Vagina (tissue), 2 donors: Measurements from ENCODE around the gene PRDM16.

Experiments used
- POLR2A ChIP-seq, 2 donors: fragments of 450-650 bp; IDR thresholded peaks; one replicate each; pipeline ENCODE4 v1.6.1; 2017; ENCODE audit warnings: antibody characterized with exemption in 2 of 2, mild to moderate bottlenecking in 2 of 2, moderate library complexity in 2 of 2
- TF ChIP-seq, protein P1 (sequence below), 3 experiments: fragments of 450-650 bp in 2 of 3; fragments of 200-600 bp in 1 of 3; sonication (generic) in 1 of 3; IDR thresholded peaks; one replicate each; pipeline ENCODE4 v1.5.1; 2017 to 2019; ENCODE audit warnings: antibody characterized with exemption in 3 of 3, mild to moderate bottlenecking in 2 of 3, moderate library complexity in 2 of 3

DNA sequence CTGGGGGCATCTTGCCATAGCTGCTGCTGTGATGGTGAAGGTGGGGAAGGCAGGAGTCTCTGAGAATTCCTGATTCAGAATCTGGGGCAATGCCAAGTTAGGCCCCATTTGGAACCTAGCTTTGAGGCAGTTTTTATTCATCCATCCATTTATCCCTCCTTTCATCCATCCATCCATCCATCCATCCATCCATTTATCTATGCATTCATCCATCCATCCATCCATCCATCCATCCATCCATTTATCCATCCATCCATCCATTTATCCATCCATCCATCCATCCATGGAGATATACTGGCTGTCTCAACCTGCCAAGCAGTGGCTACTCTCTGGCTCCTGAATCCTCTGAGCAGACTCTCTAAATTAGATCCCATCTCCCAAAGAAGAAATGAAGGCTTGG lies 83.1 kb downstream of the PRDM16 start:
- TF ChIP-seq, protein P1, sequence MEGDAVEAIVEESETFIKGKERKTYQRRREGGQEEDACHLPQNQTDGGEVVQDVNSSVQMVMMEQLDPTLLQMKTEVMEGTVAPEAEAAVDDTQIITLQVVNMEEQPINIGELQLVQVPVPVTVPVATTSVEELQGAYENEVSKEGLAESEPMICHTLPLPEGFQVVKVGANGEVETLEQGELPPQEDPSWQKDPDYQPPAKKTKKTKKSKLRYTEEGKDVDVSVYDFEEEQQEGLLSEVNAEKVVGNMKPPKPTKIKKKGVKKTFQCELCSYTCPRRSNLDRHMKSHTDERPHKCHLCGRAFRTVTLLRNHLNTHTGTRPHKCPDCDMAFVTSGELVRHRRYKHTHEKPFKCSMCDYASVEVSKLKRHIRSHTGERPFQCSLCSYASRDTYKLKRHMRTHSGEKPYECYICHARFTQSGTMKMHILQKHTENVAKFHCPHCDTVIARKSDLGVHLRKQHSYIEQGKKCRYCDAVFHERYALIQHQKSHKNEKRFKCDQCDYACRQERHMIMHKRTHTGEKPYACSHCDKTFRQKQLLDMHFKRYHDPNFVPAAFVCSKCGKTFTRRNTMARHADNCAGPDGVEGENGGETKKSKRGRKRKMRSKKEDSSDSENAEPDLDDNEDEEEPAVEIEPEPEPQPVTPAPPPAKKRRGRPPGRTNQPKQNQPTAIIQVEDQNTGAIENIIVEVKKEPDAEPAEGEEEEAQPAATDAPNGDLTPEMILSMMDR (IDR thresholded peaks at IDR 0.05), result no peak
- no peak for TF ChIP-seq POLR2A (IDR thresholded peaks at IDR 0.05)
